Measurements from ENCODE around the gene S100A4. TPM values are rescaled to one million over a fixed set of nuclear protein-coding genes. Genes with fewer than 3 reads are reported as not detected.

Gene S100A4
- total RNA-seq, 1 experiment from 2014 or later: 384 TPM

- Histone ChIP-seq H3K27ac (ENCODE audit: low read depth, low read length) (peak overlapping the region; percentile 94), H4K20me1 (ENCODE audit: insufficient read depth) (no peaks in the 10 kb centered on the region), H3K9me3 (ENCODE audit: control insufficient read depth in 1 of 2, insufficient read depth in 1 of 2, low read depth in 1 of 2, low read length in 2 of 2) (no peaks in the 10 kb centered on the region), H3K4me3 (replicated peaks in 1 of 2; ENCODE audit: low read depth in 1 of 2, low read length in 2 of 2) (no peak overlapping the region), H2AFZ (ENCODE audit: low read depth, low read length, poor library complexity, severe bottlenecking) (no peak overlapping the region), H3K27me3 (ENCODE audit: insufficient read depth, low read length) (no peaks in the 10 kb centered on the region), H3K9ac (ENCODE audit: low read length) (peak overlapping the region; percentile 88), H3K9me2 (ENCODE audit: insufficient read depth) (no peaks in the 10 kb centered on the region), H3K4me1 (ENCODE audit: control insufficient read depth in 1 of 2, insufficient read depth in 2 of 2, low read length in 2 of 2) (peaks cover 38 to 58% of the 10 kb centered on the region in 2 experiments), H3K79me2 (ENCODE audit: insufficient read depth, low read length) (peaks cover 18% of the 10 kb centered on the region), H3K36me3 (ENCODE audit: control insufficient read depth in 1 of 2, insufficient read depth in 2 of 2, low read length in 2 of 2) (peaks cover 0 to 5% of the 10 kb centered on the region in 2 experiments; a peak in 1 of 4 replicates), H3K4me2 (ENCODE audit: low read length) (peak overlapping the region; percentile 99)
- ATAC-seq (no peak), DNase-seq (ENCODE audit: low read depth, low spot score) (no peak)
- POLR2A ChIA-PET: interaction anchor here (1.2 to 7.4 kb wide), 10 partner anchors 11 to 458 kb away, joined by 3 to 114 read pairs (median 56); partner anchors contain the start of genes RPS27, S100A14, S100A16 and S100A2
- RAD21 ChIA-PET (ENCODE audit: low non-redundant PET in 1 of 2, low total read pairs in 2 of 2, uncharacterized antibody in 2 of 2, unreplicated experiment in 2 of 2): interaction anchor here (0.7 to 2.7 kb wide), 4 partner anchors 13 to 36 kb away, joined by 3 to 11 read pairs (median 4); no protein-coding TSS in a partner anchor
- TF ChIP-seq POLR2AphosphoS5 (IDR thresholded peaks at IDR 0.05; ENCODE audit: low read depth, low read length) (no peak), ELF1 (IDR thresholded peaks at IDR 0.05; ENCODE audit: borderline replicate concordance, low read depth) (no peak), FOSL1 (IDR thresholded peaks at IDR 0.05; ENCODE audit: low read depth) (no peak), EGR1 (IDR thresholded peaks at IDR 0.05; ENCODE audit: low read depth) (no peak)
- TF ChIP-seq, protein P1, sequence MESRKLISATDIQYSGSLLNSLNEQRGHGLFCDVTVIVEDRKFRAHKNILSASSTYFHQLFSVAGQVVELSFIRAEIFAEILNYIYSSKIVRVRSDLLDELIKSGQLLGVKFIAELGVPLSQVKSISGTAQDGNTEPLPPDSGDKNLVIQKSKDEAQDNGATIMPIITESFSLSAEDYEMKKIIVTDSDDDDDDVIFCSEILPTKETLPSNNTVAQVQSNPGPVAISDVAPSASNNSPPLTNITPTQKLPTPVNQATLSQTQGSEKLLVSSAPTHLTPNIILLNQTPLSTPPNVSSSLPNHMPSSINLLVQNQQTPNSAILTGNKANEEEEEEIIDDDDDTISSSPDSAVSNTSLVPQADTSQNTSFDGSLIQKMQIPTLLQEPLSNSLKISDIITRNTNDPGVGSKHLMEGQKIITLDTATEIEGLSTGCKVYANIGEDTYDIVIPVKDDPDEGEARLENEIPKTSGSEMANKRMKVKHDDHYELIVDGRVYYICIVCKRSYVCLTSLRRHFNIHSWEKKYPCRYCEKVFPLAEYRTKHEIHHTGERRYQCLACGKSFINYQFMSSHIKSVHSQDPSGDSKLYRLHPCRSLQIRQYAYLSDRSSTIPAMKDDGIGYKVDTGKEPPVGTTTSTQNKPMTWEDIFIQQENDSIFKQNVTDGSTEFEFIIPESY (IDR thresholded peaks at IDR 0.05; ENCODE audit: extremely low read depth, insufficient replicate concordance, low read length): no peak
- TF ChIP-seq, protein P2, sequence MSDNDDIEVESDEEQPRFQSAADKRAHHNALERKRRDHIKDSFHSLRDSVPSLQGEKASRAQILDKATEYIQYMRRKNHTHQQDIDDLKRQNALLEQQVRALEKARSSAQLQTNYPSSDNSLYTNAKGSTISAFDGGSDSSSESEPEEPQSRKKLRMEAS (IDR thresholded peaks at IDR 0.05): no peak
- CTCF ChIA-PET: interaction anchor here (0.9 to 3.2 kb wide), 10 partner anchors 9 to 95 kb away, joined by 4 to 35 read pairs (median 6); partner anchors contain the start of genes S100A13 and S100A5
- intact Hi-C loops (cut with micrococcal nuclease): loop anchor here (2.0 to 5.0 kb wide), 3 partner anchors 19 to 455 kb away; partner anchors contain the start of genes RAB13 and S100A16
- no TSS peak for BruUV-seq (replicated peaks)
Measured at GRCh38 chr1:153532181-153532580, 13.4 kb downstream of the S100A4 start.
